DOHH2 (cell line): ENCODE measurements around the gene SELPLG.

Experiments
- H3F3A ChIP-seq: fragments of 200-600 bp; sonication (generic), shearing (Covaris generic); 2 replicates; pipeline ENCODE4 v1.6.0; 2016; ENCODE audit warnings: antibody characterized with exemption, mild to moderate bottlenecking; ENCODE audit not compliant: control insufficient read depth, insufficient read depth
- H3K27ac ChIP-seq: fragments of 200-600 bp; sonication (generic); 2 replicates; pipeline ENCODE4 v1.5.1; 2014; ENCODE audit warnings: low read depth, mild to moderate bottlenecking, low read length, moderate library complexity
- H3K27me3 ChIP-seq: fragments of 200-600 bp; sonication (generic); 2 replicates; pipeline ENCODE4 v1.6.1; 2014; ENCODE audit warnings: mild to moderate bottlenecking, low read length, mixed read lengths; ENCODE audit not compliant: control insufficient read depth
- H3K36me3 ChIP-seq: fragments of 200-600 bp; sonication (generic); 2 replicates; pipeline ENCODE4 v1.6.1; 2014; ENCODE audit warnings: mild to moderate bottlenecking, low read length, moderate library complexity, mixed read lengths; ENCODE audit not compliant: control insufficient read depth
- H3K4me1 ChIP-seq: fragments of 200-600 bp; sonication (generic); 2 replicates; pipeline ENCODE4 v1.6.1; 2014; ENCODE audit warnings: mild to moderate bottlenecking, low read length, mixed read lengths; ENCODE audit not compliant: control insufficient read depth
- H3K4me2 ChIP-seq: fragments of 200-600 bp; sonication (generic); 2 replicates; pipeline ENCODE4 v1.6.0; 2014; ENCODE audit warnings: mild to moderate bottlenecking, low read length, moderate library complexity
- H3K4me3 ChIP-seq: fragments of 200-600 bp; sonication (generic); 2 replicates; pipeline ENCODE4 v1.5.1; 2014; ENCODE audit warnings: mild to moderate bottlenecking, low read length, mixed read lengths
- H3K79me2 ChIP-seq: fragments of 200-600 bp; sonication (generic); 2 replicates; pipeline ENCODE4 v1.6.1; 2014; ENCODE audit warnings: mild to moderate bottlenecking, low read length, mixed read lengths; ENCODE audit not compliant: control insufficient read depth
- H3K9me2 ChIP-seq: fragments of 200-600 bp; sonication (generic); replicated peaks from 2 replicates; pipeline ENCODE4 v1.6.1; 2014; ENCODE audit warnings: mild to moderate bottlenecking, low read length, mixed read lengths; ENCODE audit not compliant: control insufficient read depth
- H3K9me3 ChIP-seq: fragments of 200-600 bp; sonication (generic); 2 replicates; pipeline ENCODE4 v1.6.1; 2014; ENCODE audit warnings: antibody characterized with exemption, low read length, mixed read lengths; ENCODE audit not compliant: control insufficient read depth, insufficient read depth
- H4K20me1 ChIP-seq: fragments of 200-600 bp; sonication (generic); 2 replicates; pipeline ENCODE4 v1.6.0; 2014; ENCODE audit warnings: low read depth, mild to moderate bottlenecking, antibody characterized with exemption, low read length, moderate library complexity; ENCODE audit not compliant: control insufficient read depth, insufficient read depth
- EZH2phosphoT487 ChIP-seq: fragments of 200-600 bp; sonication (generic); IDR thresholded peaks from 2 replicates; pipeline ENCODE4 v1.6.1; 2017; ENCODE audit warnings: borderline replicate concordance, mild to moderate bottlenecking, antibody characterized with exemption, low read length, moderate library complexity, mixed read lengths
- TF ChIP-seq, protein P1 (sequence below): fragments of 200-600 bp; sonication (generic); IDR thresholded peaks from one replicate; pipeline ENCODE4 v1.5.1; 2014; ENCODE audit warnings: antibody characterized with exemption, mild to moderate bottlenecking, low read depth, low read length; ENCODE audit not compliant: poor library complexity, severe bottlenecking

Gene SELPLG

GRCh38 chr12:108649669-108650068 is 16.0 kb upstream of the SELPLG start:
- no peak for TF ChIP-seq EZH2phosphoT487
- Histone ChIP-seq H3K4me2 (no peak overlapping the region), H3K27me3 (peaks cover 20% of the 10 kb centered on the region; the same call in 1 of the 2 replicates), H3K4me3 (no peak overlapping the region), H3K36me3 (no peaks in the 10 kb centered on the region), H3K79me2 (no peaks in the 10 kb centered on the region), H3K9me2 (no peaks in the 10 kb centered on the region), H4K20me1 (no peaks in the 10 kb centered on the region), H3K27ac (no peak overlapping the region), H3K4me1 (peaks cover 53% of the 10 kb centered on the region), H3K9me3 (no peaks in the 10 kb centered on the region), H3F3A (peaks cover 9% of the 10 kb centered on the region; the same call in 1 of the 2 replicates)

GRCh38 chr12:108649126-108649525 is 15.4 kb upstream of the SELPLG start:
- Histone ChIP-seq H3K79me2 (no peaks in the 10 kb centered on the region), H3K4me2 (no peak overlapping the region), H3K9me2 (no peaks in the 10 kb centered on the region), H3K9me3 (no peaks in the 10 kb centered on the region), H3K27ac (no peak overlapping the region), H3K27me3 (peaks cover 20% of the 10 kb centered on the region; the same call in 1 of the 2 replicates), H3K4me3 (no peak overlapping the region), H3K4me1 (peaks cover 51% of the 10 kb centered on the region), H3K36me3 (no peaks in the 10 kb centered on the region), H3F3A (peaks cover 9% of the 10 kb centered on the region; the same call in 1 of the 2 replicates), H4K20me1 (no peaks in the 10 kb centered on the region)
- no peak for TF ChIP-seq EZH2phosphoT487

DNA sequence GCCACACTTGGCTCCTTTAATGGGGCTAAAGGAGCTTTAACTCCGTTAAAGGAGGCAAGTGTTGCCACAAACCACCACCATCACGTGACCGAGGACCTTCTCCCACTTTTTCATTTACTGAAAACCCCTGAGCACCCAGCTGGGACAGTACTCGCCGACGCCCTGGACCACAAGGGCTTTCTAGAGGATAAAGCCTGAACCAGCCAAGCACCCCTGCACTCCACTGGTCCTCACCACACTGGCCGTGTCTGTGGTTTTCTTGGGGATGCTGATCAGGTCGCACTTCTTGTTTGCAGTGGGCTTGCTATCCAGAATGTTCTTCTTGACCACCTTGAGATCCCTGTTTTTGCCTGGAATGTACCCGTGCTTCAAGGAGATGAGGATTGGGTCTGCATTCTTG is 14.7 kb upstream of the SELPLG start:
- H3F3A ChIP-seq = peaks cover 5% of the 10 kb centered on the region; the same call in 1 of the 2 replicates
- no peak overlapping the region for H3K4me2 ChIP-seq
- H3K36me3 ChIP-seq = no peaks in the 10 kb centered on the region
- TF ChIP-seq, protein P1, sequence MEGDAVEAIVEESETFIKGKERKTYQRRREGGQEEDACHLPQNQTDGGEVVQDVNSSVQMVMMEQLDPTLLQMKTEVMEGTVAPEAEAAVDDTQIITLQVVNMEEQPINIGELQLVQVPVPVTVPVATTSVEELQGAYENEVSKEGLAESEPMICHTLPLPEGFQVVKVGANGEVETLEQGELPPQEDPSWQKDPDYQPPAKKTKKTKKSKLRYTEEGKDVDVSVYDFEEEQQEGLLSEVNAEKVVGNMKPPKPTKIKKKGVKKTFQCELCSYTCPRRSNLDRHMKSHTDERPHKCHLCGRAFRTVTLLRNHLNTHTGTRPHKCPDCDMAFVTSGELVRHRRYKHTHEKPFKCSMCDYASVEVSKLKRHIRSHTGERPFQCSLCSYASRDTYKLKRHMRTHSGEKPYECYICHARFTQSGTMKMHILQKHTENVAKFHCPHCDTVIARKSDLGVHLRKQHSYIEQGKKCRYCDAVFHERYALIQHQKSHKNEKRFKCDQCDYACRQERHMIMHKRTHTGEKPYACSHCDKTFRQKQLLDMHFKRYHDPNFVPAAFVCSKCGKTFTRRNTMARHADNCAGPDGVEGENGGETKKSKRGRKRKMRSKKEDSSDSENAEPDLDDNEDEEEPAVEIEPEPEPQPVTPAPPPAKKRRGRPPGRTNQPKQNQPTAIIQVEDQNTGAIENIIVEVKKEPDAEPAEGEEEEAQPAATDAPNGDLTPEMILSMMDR = no peak
- no peak for TF ChIP-seq EZH2phosphoT487
- H3K9me2 ChIP-seq = no peaks in the 10 kb centered on the region
- H3K4me1 ChIP-seq = peaks cover 51% of the 10 kb centered on the region
- H3K9me3 ChIP-seq = no peaks in the 10 kb centered on the region
- no peak overlapping the region for H3K4me3 ChIP-seq
- no peaks in the 10 kb centered on the region for H4K20me1 ChIP-seq
- no peaks in the 10 kb centered on the region for H3K79me2 ChIP-seq
- H3K27me3 ChIP-seq = peaks cover 20% of the 10 kb centered on the region; the same call in 1 of the 2 replicates
- no peak overlapping the region for H3K27ac ChIP-seq

DNA sequence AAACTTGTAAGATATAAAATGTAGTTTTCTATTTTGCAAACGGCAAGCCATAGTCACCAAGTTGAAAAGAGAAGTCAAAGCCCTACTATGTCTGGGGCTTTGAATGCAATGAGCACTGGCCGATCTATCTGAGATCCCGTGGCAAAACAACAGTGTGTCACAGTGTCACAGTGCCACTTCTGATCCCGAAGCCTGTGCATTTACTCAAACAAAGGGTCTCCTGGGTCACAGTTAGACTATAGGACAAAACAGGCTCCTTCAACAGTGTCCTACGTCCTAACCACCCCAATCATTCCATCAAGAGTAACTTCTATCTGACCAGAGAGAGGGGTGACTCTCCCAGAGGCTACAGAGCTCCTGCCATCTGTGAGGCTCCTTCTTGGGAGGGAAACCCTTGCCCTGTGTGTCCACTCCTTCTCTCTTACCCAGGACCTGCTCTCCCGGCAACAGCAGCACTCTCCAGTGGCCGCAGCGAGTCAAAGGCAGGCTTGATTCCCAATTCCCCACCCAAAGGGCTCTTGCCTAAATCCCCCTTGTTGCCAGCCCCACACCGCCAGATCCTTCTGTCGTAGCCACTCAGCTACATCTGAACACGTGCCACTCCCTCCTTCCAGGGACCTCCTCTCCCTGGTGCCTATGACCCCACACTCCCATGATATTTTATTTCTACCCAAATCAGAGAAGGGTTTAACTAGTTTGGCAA is 14.0 kb upstream of the SELPLG start:
- H3K4me3 ChIP-seq = no peak overlapping the region
- no peaks in the 10 kb centered on the region for H3K9me3 ChIP-seq
- no peak overlapping the region for H3K27ac ChIP-seq
- H3F3A ChIP-seq = no peaks in the 10 kb centered on the region; the same call in 1 of the 2 replicates
- peaks cover 20% of the 10 kb centered on the region; the same call in 1 of the 2 replicates for H3K27me3 ChIP-seq
- H3K4me1 ChIP-seq = peaks cover 51% of the 10 kb centered on the region
- H4K20me1 ChIP-seq = no peaks in the 10 kb centered on the region
- no peaks in the 10 kb centered on the region for H3K79me2 ChIP-seq
- H3K4me2 ChIP-seq = no peak overlapping the region
- no peaks in the 10 kb centered on the region for H3K9me2 ChIP-seq
- TF ChIP-seq, protein P1 = no peak
- TF ChIP-seq EZH2phosphoT487 = no peak
- H3K36me3 ChIP-seq = no peaks in the 10 kb centered on the region
